HEK293T (cell line): ENCODE data around the gene HPCAL1.

Experiments used
- BHLHE40 ChIP-seq: fragments of 450-650 bp; IDR thresholded peaks from 2 replicates; pipeline ENCODE4 v1.6.1; 2016; ENCODE audit warnings: mild to moderate bottlenecking, moderate library complexity, borderline replicate concordance
- CTBP1 ChIP-seq: fragments of 450-650 bp; IDR thresholded peaks from 2 replicates; pipeline ENCODE4 v1.6.1; 2016; ENCODE audit warnings: borderline replicate concordance
- ELF4 ChIP-seq: fragments of 450-650 bp; IDR thresholded peaks from 2 replicates; pipeline ENCODE4 v1.6.1; 2017; ENCODE audit warnings: antibody characterized with exemption
- FOXA1 ChIP-seq: fragments of 450-650 bp; IDR thresholded peaks from 2 replicates; pipeline ENCODE4 v1.6.1; 2016; ENCODE audit warnings: mild to moderate bottlenecking
- FOXK2 ChIP-seq: fragments of 450-650 bp; IDR thresholded peaks from 2 replicates; pipeline ENCODE4 v1.6.1; 2016; ENCODE audit warnings: mild to moderate bottlenecking
- FOXM1 ChIP-seq: fragments of 450-650 bp; IDR thresholded peaks from 2 replicates; pipeline ENCODE4 v1.6.1; 2017; ENCODE audit warnings: mild to moderate bottlenecking, borderline replicate concordance
- HDGF ChIP-seq: fragments of 450-650 bp; IDR thresholded peaks from 2 replicates; pipeline ENCODE4 v1.6.1; 2017; ENCODE audit warnings: antibody characterized with exemption, borderline replicate concordance
- L3MBTL2 ChIP-seq: fragments of 450-650 bp; conservative IDR thresholded peaks from 2 replicates; pipeline ENCODE4 v1.6.1; 2016; ENCODE audit warnings: mild to moderate bottlenecking
- LEF1 ChIP-seq: fragments of 450-650 bp; IDR thresholded peaks from 2 replicates; pipeline ENCODE4 v1.6.1; 2017; ENCODE audit warnings: mild to moderate bottlenecking, borderline replicate concordance
- NFRKB ChIP-seq: fragments of 450-650 bp; IDR thresholded peaks from 2 replicates; pipeline ENCODE4 v1.6.1; 2016; ENCODE audit warnings: mild to moderate bottlenecking, moderate library complexity
- SP1 ChIP-seq: fragments of 450-650 bp; IDR thresholded peaks from 2 replicates; pipeline ENCODE4 v1.6.1; 2017
- SUZ12 ChIP-seq: fragments of 450-650 bp; IDR thresholded peaks from 2 replicates; pipeline ENCODE4 v1.6.1; 2016; ENCODE audit warnings: mild to moderate bottlenecking
- ZNF384 ChIP-seq: fragments of 450-650 bp; IDR thresholded peaks from 2 replicates; pipeline ENCODE4 v1.6.1; 2016
- TF ChIP-seq, protein P1 (sequence below): fragments of 450-650 bp; IDR thresholded peaks from 2 replicates; pipeline ENCODE4 v1.6.1; 2016

GRCh38 chr2:10274376-10274775 is 28.3 kb upstream of the HPCAL1 start:
- TF ChIP-seq SP1, result no peak
- TF ChIP-seq FOXA1, result no peak
- TF ChIP-seq BHLHE40, result no peak
- TF ChIP-seq SUZ12, result no peak
- no peak for TF ChIP-seq CTBP1
- no peak for TF ChIP-seq NFRKB
- TF ChIP-seq, protein P1, sequence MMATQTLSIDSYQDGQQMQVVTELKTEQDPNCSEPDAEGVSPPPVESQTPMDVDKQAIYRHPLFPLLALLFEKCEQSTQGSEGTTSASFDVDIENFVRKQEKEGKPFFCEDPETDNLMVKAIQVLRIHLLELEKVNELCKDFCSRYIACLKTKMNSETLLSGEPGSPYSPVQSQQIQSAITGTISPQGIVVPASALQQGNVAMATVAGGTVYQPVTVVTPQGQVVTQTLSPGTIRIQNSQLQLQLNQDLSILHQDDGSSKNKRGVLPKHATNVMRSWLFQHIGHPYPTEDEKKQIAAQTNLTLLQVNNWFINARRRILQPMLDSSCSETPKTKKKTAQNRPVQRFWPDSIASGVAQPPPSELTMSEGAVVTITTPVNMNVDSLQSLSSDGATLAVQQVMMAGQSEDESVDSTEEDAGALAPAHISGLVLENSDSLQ, result no peak
- TF ChIP-seq ELF4, result no peak
- TF ChIP-seq FOXM1, result no peak
- no peak for TF ChIP-seq HDGF
- no peak for TF ChIP-seq L3MBTL2
- TF ChIP-seq FOXK2, result no peak
- no peak for TF ChIP-seq ZNF384
- TF ChIP-seq LEF1, result no peak
